Ovary (tissue), 9 donors: Measurements from ENCODE around the gene BTBD10. TPM values are rescaled to one million over a fixed set of nuclear protein-coding genes. Genes with fewer than 3 reads are reported as not detected.

ENCODE experiments used
- DNase-seq, 5 donors: peaks; one replicate each; pipeline ENCODE4 v3.0.0-alpha.2; 2019 to 2020
- H3K27ac ChIP-seq, 2 donors: fragments of 200-600 bp; one replicate each; pipeline versions ENCODE4 v1.5.1 to v1.8.0; 2019 to 2022
- H3K27me3 ChIP-seq: fragments of 200-600 bp; one replicate; pipeline ENCODE4 v1.8.0; 2022
- H3K36me3 ChIP-seq: fragments of 200-600 bp; sonication (generic); one replicate; pipeline ENCODE4 v1.5.1; 2019
- H3K4me1 ChIP-seq: one replicate; pipeline ENCODE4 v1.8.1; 2013; ENCODE audit warnings: mild to moderate bottlenecking, moderate library complexity; ENCODE audit not compliant: insufficient read depth
- H3K4me3 ChIP-seq: fragments of 200-600 bp; sonication (generic); one replicate; pipeline ENCODE4 v1.5.1; 2017
- H3K9me3 ChIP-seq, 2 donors: fragments of 200-600 bp in 1 of 2; sonication (generic) in 1 of 2; one replicate each; pipeline versions ENCODE4 v1.5.1 to v1.8.1; 2013 to 2019; ENCODE audit warnings: mild to moderate bottlenecking in 1 of 2, moderate library complexity in 1 of 2
- CTCF ChIP-seq, 3 donors: fragments of 450-650 bp in 2 of 3; fragments of 200-600 bp in 1 of 3; IDR thresholded peaks; one replicate each; pipeline versions ENCODE4 v1.5.1 to v1.8.0; 2016 to 2022; ENCODE audit warnings: antibody characterized with exemption in 3 of 3, mild to moderate bottlenecking in 1 of 3
- EP300 ChIP-seq: sonication (generic); formaldehyde crosslinking; IDR thresholded peaks from one replicate; pipeline ENCODE4 v1.6.1; 2017; ENCODE audit warnings: antibody characterized with exemption
- POLR2A ChIP-seq: fragments of 450-650 bp; IDR thresholded peaks from one replicate; pipeline ENCODE4 v1.6.1; 2017; ENCODE audit warnings: antibody characterized with exemption, mild to moderate bottlenecking, moderate library complexity
- whole genome bisulfite sequencing, 3 donors: extraction: QIAGEN DNeasy Blood & Tissue Kit in 1 of 3; methylation state at CpG; one replicate each; pipeline versions ENCODE4 v1.1.5 to v1.1.7; 2013 to 2017; 5-methylcytosine and 5-hydroxymethylcytosine counted together
- intact Hi-C, 4 donors: fragments of 100-400 bp; cut with DNase I; formaldehyde crosslinking; loops; one replicate each; pipeline versions ENCODE4 v1.11.0 to v1.15.1; 2022 to 2023
- polyA plus RNA-seq, 2 donors: library from polyadenylated mRNA; stranded (reverse); fragments of 200-250 nt in 1 of 2; fragments of 350-450 nt in 1 of 2; fragmentation: Illumina TruSeq in 1 of 2; extraction: RNeasy Lipid Tissue Mini Kit (QIAGEN cat#74804) in 1 of 2; gene quantifications; one replicate each; pipeline ENCODE4 v1.2.3, GENCODE V29; 2013 to 2014
- total RNA-seq, 7 donors: library from RNA; depleted of rRNA in 2 of 7; stranded (reverse); fragments of >200 nt in 2 of 7; fragmentation: NEBNext Ultra II Directional in 3 of 7; extraction: Animal tissue kit (Norgen Biotek cat#: 25700) in 3 of 7; gene quantifications; one replicate each; pipeline versions ENCODE4 v1.1.0 to v1.2.4, GENCODE V29; 2016 to 2023
- donor health status: DM: no; HTN: no; CAD: no; lungs with moderate emphysema.
- donor health status: DM: no; HTN: no; CAD: no.
- donor health status: Bipolar disorder and iron deficiency.
- donor health status: DM: yes; HTN: yes; CAD: no.
- donor health status: DM: no; HTN: no; CAD: no.
- donor health status: DM: yes; HTN: yes; CAD: no.

The BTBD10 gene
- total and polyA plus RNA-seq, 9 donors: 14.8 to 31.4 (median 25.0) TPM

GRCh38 chr11:13348305-13348704, 114.7 kb downstream of the BTBD10 start:
- no peaks in the 10 kb centered on the region for H3K36me3 ChIP-seq
- 85 to 93% (median 85%) methylated on average over 3 of the region's 3 CpGs for WGBS, 3 donors

GRCh38 chr11:13347901-13348300, 115.1 kb downstream of the BTBD10 start:
- Histone ChIP-seq H3K27ac (no peak overlapping the region), H3K4me1 (no peaks in the 10 kb centered on the region), H3K27me3 (no peaks in the 10 kb centered on the region), H3K36me3 (no peaks in the 10 kb centered on the region), H3K4me3 (no peak overlapping the region), H3K9me3 (no peaks in the 10 kb centered on the region)
- intact Hi-C loops: loop anchor here in 2 of 4 donors (5.0 to 10.0 kb wide), 2 partner anchors 73 to 136 kb away; partner anchors contain the start of gene BMAL1 (in 1 of the 2)
- TF ChIP-seq CTCF (IDR thresholded peaks at IDR 0.05): no peak
- no peak for TF ChIP-seq POLR2A
- TF ChIP-seq EP300: no peak
- 91 to 93% (median 92%) methylated on average over 7 of the region's 7 CpGs for WGBS, 3 donors
- DNase-seq: no peak

More at GRCh38 chr11:13348305-13348704, 114.7 kb downstream of the BTBD10 start:
- no peak for DNase-seq
- Histone ChIP-seq H3K4me1 (no peaks in the 10 kb centered on the region), H3K27ac (no peak overlapping the region), H3K4me3 (no peak overlapping the region), H3K9me3 (no peaks in the 10 kb centered on the region), H3K27me3 (no peaks in the 10 kb centered on the region)
- intact Hi-C loops: loop anchor here in 2 of 4 donors (5.0 to 10.0 kb wide), 2 partner anchors 74 to 136 kb away; partner anchors contain the start of gene BMAL1 (in 1 of the 2)
- TF ChIP-seq EP300 (no peak), POLR2A (no peak), CTCF (IDR thresholded peaks at IDR 0.05) (no peak)

- Histone ChIP-seq H3K4me1 (no peaks in the 10 kb centered on the region), H3K4me3 (no peak overlapping the region), H3K27me3 (no peaks in the 10 kb centered on the region), H3K27ac (no peak overlapping the region), H3K36me3 (no peaks in the 10 kb centered on the region), H3K9me3 (no peaks in the 10 kb centered on the region)
- 83 to 86% (median 85%) methylated on average over 5 of the region's 5 CpGs for WGBS, 3 donors
- no peak for TF ChIP-seq POLR2A
- TF ChIP-seq EP300: no peak
- TF ChIP-seq CTCF (IDR thresholded peaks at IDR 0.05): no peak
- intact Hi-C loops: loop anchor here in 2 of 4 donors (5.0 to 10.0 kb wide), 2 partner anchors 72 to 134 kb away; partner anchors contain the start of gene BMAL1 (in 1 of the 2)
- DNase-seq: no peak
Observed at GRCh38 chr11:13346470-13346869, 116.6 kb downstream of the BTBD10 start.

DNA sequence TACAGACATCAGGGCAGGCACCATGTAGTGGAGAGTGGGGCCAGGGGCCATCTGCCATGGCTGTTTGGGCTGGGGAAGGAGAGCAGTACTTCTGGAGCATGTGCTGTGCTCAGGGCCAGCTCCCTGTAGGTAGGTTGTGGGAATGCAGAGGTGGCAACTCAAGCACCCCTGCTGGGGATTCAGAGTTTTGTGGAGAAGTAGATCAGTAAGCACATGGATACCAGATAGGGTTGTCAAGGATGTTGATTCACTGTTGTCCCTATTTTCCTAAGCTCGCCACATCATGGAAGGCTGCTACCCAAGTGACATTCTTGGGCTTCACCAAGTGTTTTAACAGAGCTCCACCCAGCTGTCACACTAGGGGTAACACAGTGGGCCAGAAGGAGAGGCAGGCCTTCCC, 118.2 kb downstream of the BTBD10 start:
- Histone ChIP-seq H3K36me3 (no peaks in the 10 kb centered on the region), H3K27ac (no peak overlapping the region), H3K27me3 (no peaks in the 10 kb centered on the region), H3K4me3 (no peak overlapping the region), H3K9me3 (no peaks in the 10 kb centered on the region), H3K4me1 (no peaks in the 10 kb centered on the region)
- TF ChIP-seq EP300: no peak
- no peak for TF ChIP-seq POLR2A
- no peak for TF ChIP-seq CTCF (IDR thresholded peaks at IDR 0.05)
- WGBS, 3 donors: 89 to 96% (median 95%) methylated on average over 1 of the region's 1 CpG
- intact Hi-C loops: loop anchor here (2.0 to 10.0 kb wide), 4 partner anchors 70 to 138 kb away; partner anchors contain the start of gene BMAL1 (in 1 of the 4)
- no peak for DNase-seq
